HepG2 (cell line): ENCODE data around the gene SNAP47. TPM values are rescaled to one million over a fixed set of nuclear protein-coding genes. Genes with fewer than 3 reads are reported as not detected.

ENCODE experiments used
- ATAC-seq: fragments of 200-7000 bp; cut with Tn5 transposase; 3 replicates; pipeline ENCODE4 v1.9.1; 2020; ENCODE audit warnings: mild to moderate bottlenecking, moderate library complexity
- BruUV-seq: library from RNA; stranded (reverse); fragments of 400-500 nt; replicated peaks from 2 replicates; lab custom pipeline; 2021; lab: Mats Ljungman, UMichigan
- CTCF ChIA-PET: fragments of 300-600 bp; formaldehyde crosslinking; extraction: SDS; loops from one replicate; lab custom pipeline; 2021; ENCODE audit warnings: low total read pairs, inconsistent platforms, low intra/inter-chr PET ratio; lab: Yijun Ruan, JAX
- POLR2A ChIA-PET: fragments of 350-600 bp; sonication (Branson Sonifier 250); formaldehyde crosslinking; loops from one replicate; lab custom pipeline; 2020; ENCODE audit warnings: antibody characterized with exemption, inconsistent platforms; lab: Yijun Ruan, JAX
- DNase-seq: peaks from one replicate; pipeline ENCODE4 v3.0.0-alpha.2; 2015; ENCODE audit warnings: low spot score
- FAIRE-seq: peaks from 3 replicates; lab custom pipeline; 2011; peaks lifted over from hg19 to GRCh38; lab: Jason Lieb, UNC
- H2AFZ ChIP-seq: one replicate; pipeline ENCODE4 v1.6.1; 2011; ENCODE audit warnings: low read length, inconsistent platforms
- H3K27ac ChIP-seq: fragments of 300-600 bp; 3 replicates; pipeline ENCODE4 v1.8.0; 2011; ENCODE audit warnings: mixed run types, mild to moderate bottlenecking, mixed read lengths, low read length, inconsistent platforms; ENCODE audit not compliant: insufficient read depth; ENCODE audit errors: extremely low read length
- H3K27me3 ChIP-seq, 2 experiments: fragments of 200-600 bp in 1 of 2; 2 replicates in 1 of 2; 3 replicates in 1 of 2; pipeline versions ENCODE4 v1.6.0 to v1.8.0; 2011; ENCODE audit warnings: low read length in 2 of 2, mild to moderate bottlenecking in 2 of 2, moderate library complexity in 2 of 2, inconsistent platforms in 1 of 2; ENCODE audit not compliant: insufficient read depth in 2 of 2, control insufficient read depth in 1 of 2
- H3K36me3 ChIP-seq, 2 experiments: fragments of 200-600 bp in 1 of 2; replicated peaks in 1 of 2; 2 replicates in 1 of 2; 3 replicates in 1 of 2; pipeline versions ENCODE4 v1.5.1 to v1.8.0; 2011; ENCODE audit warnings: low read length in 2 of 2, inconsistent platforms in 1 of 2; ENCODE audit not compliant: insufficient read depth in 2 of 2, control insufficient read depth in 1 of 2
- H3K4me1 ChIP-seq: 2 replicates; pipeline ENCODE4 v1.5.1; 2012; ENCODE audit warnings: low read length, inconsistent platforms; ENCODE audit not compliant: insufficient read depth
- H3K4me2 ChIP-seq: 2 replicates; pipeline ENCODE4 v1.6.0; 2011; ENCODE audit warnings: low read depth, low read length, inconsistent platforms
- H3K4me3 ChIP-seq, 3 experiments: fragments of 200-600 bp in 1 of 3; sonication (generic), shearing (Covaris generic) in 1 of 3; replicated peaks in 1 of 3; 2 replicates each; pipeline ENCODE4 v1.5.1; 2011 to 2016; ENCODE audit warnings: low read length in 3 of 3, inconsistent platforms in 2 of 3, low read depth in 2 of 3, mild to moderate bottlenecking in 2 of 3, control low read depth in 1 of 3, mixed read lengths in 1 of 3; ENCODE audit not compliant: insufficient read depth in 1 of 3
- H3K79me2 ChIP-seq: one replicate; pipeline ENCODE4 v1.6.1; 2011; ENCODE audit warnings: low read length, inconsistent platforms; ENCODE audit not compliant: insufficient read depth
- H3K9ac ChIP-seq: 2 replicates; pipeline ENCODE4 v1.6.0; 2011; ENCODE audit warnings: mild to moderate bottlenecking, low read depth, low read length, inconsistent platforms; ENCODE audit not compliant: insufficient read depth
- H3K9me3 ChIP-seq: 2 replicates; pipeline ENCODE4 v1.5.1; 2012; ENCODE audit warnings: mild to moderate bottlenecking, low read length
- H4K20me1 ChIP-seq: 2 replicates; pipeline ENCODE4 v1.6.0; 2011; ENCODE audit warnings: inconsistent platforms, mild to moderate bottlenecking, low read length, moderate library complexity; ENCODE audit not compliant: insufficient read depth
- ERF ChIP-seq: IDR thresholded peaks from 2 replicates; pipeline ENCODE4 v1.6.1; 2018; ENCODE audit warnings: missing biosample characterization, missing genetic modification reagents
- IKZF4 ChIP-seq: sonication (generic); formaldehyde crosslinking; IDR thresholded peaks from 2 replicates; pipeline ENCODE4 v1.5.1; 2020; ENCODE audit warnings: borderline replicate concordance, mild to moderate bottlenecking, low read depth, missing genetic modification reagents; ENCODE audit errors: not compliant biosample characterization
- MXI1 ChIP-seq: IDR thresholded peaks from 3 replicates; pipeline ENCODE4 v1.6.1; 2012; ENCODE audit warnings: low read depth, low read length, inconsistent platforms, borderline replicate concordance
- ONECUT2 ChIP-seq: sonication (generic); formaldehyde crosslinking; IDR thresholded peaks from 2 replicates; pipeline ENCODE4 v1.4.0; 2020; ENCODE audit warnings: missing genetic modification reagents
- PLSCR1 ChIP-seq: sonication (generic); formaldehyde crosslinking; IDR thresholded peaks from 2 replicates; pipeline ENCODE4 v1.5.0; 2020; ENCODE audit warnings: missing genetic modification reagents, mild to moderate bottlenecking, borderline replicate concordance
- RARG ChIP-seq: sonication (generic); formaldehyde crosslinking; IDR thresholded peaks from 2 replicates; pipeline ENCODE4 v1.4.0; 2020; ENCODE audit warnings: low read depth, mild to moderate bottlenecking, missing genetic modification reagents
- SETDB1 ChIP-seq: sonication (generic); formaldehyde crosslinking; IDR thresholded peaks from 2 replicates; pipeline ENCODE4 v1.5.1; 2020; ENCODE audit warnings: missing genetic modification reagents, mild to moderate bottlenecking, borderline replicate concordance
- TARDBP ChIP-seq: sonication (generic); formaldehyde crosslinking; IDR thresholded peaks from 2 replicates; pipeline ENCODE4 v1.8.0; 2022; ENCODE audit warnings: mild to moderate bottlenecking, missing genetic modification reagents
- TRIM24 ChIP-seq: sonication (generic); formaldehyde crosslinking; IDR thresholded peaks from 2 replicates; pipeline ENCODE4 v1.8.0; 2022; ENCODE audit warnings: mild to moderate bottlenecking, missing genetic modification reagents
- ZBTB8A ChIP-seq: sonication (generic); formaldehyde crosslinking; IDR thresholded peaks from 2 replicates; pipeline ENCODE4 v1.4.0; 2020; ENCODE audit warnings: mild to moderate bottlenecking, low read depth, missing genetic modification reagents, borderline replicate concordance
- ZNF138 ChIP-seq: sonication (generic); formaldehyde crosslinking; IDR thresholded peaks from 2 replicates; pipeline ENCODE4 v1.5.0; 2020; ENCODE audit warnings: mild to moderate bottlenecking, low read depth, missing genetic modification reagents
- ZNF160 ChIP-seq: sonication (generic); formaldehyde crosslinking; IDR thresholded peaks from 2 replicates; pipeline ENCODE4 v1.8.0; 2022; ENCODE audit warnings: mild to moderate bottlenecking, inconsistent platforms, missing genetic modification reagents
- ZNF335 ChIP-seq: sonication (generic); formaldehyde crosslinking; IDR thresholded peaks from 2 replicates; pipeline ENCODE4 v1.4.0; 2020; ENCODE audit warnings: missing genetic modification reagents
- ZNF383 ChIP-seq: sonication (generic); formaldehyde crosslinking; IDR thresholded peaks from 2 replicates; pipeline ENCODE4 v1.4.0; 2020; ENCODE audit warnings: missing genetic modification reagents, mild to moderate bottlenecking, borderline replicate concordance
- ZNF446 ChIP-seq: sonication (generic); formaldehyde crosslinking; IDR thresholded peaks from 2 replicates; pipeline ENCODE4 v1.5.0; 2020; ENCODE audit warnings: mild to moderate bottlenecking, missing genetic modification reagents
- WGBS: methylation state at CpG from one replicate; pipeline ENCODE4 v1.1.6; 2017; ENCODE audit warnings: low lambda C conversion rate; 5-methylcytosine and 5-hydroxymethylcytosine counted together
- in situ Hi-C: cut with HindIII; loops from 2 replicates; pipeline ENCODE4 v1.10.0; 2017; ENCODE audit warnings: low pct_unique_long_range_greater_than_20kb; ENCODE audit not compliant: extremely low pct_ligation_motif_present
- intact Hi-C: fragments of 100-400 bp; cut with micrococcal nuclease; formaldehyde crosslinking; loops from one replicate; pipeline ENCODE4 v1.10.0; 2022; ENCODE audit not compliant: unreplicated experiment
- polyA plus RNA-seq, 8 experiments: library from polyadenylated mRNA; depleted of rRNA in 3 of 8; stranded (reverse) in 7 of 8; unstranded in 1 of 8; fragments of >200 nt; fragmentation: Illumina TruSeq in 4 of 8; extraction: Trizol in 4 of 8; gene quantifications; 2 replicates each; pipeline versions ENCODE4 v1.2.1 to v1.2.3, GENCODE V29; 2011 to 2016; ENCODE audit warnings: low read depth in 4 of 8, missing spikeins in 1 of 8, mixed read lengths in 1 of 8; ENCODE audit not compliant: insufficient read depth in 1 of 8
- total RNA-seq, 5 experiments: library from RNA; depleted of rRNA; stranded (reverse); fragments of >200 nt; fragmentation: Illumina TruSeq; extraction: Trizol; gene quantifications; 2 replicates each; pipeline ENCODE4 v1.2.3, GENCODE V29; 2016; ENCODE audit warnings: low read depth in 1 of 5
- TF ChIP-seq, protein P1 (sequence below): sonication (generic); formaldehyde crosslinking; IDR thresholded peaks from 2 replicates; pipeline ENCODE4 v1.4.0; 2020; ENCODE audit warnings: missing genetic modification reagents

SNAP47 gene
- total and polyA plus RNA-seq, 2 of the 13 experiments (the other 11 are each of a cell fraction or from before 2014, with no cell fraction given), result 13.6 to 25.1 TPM

DNA sequence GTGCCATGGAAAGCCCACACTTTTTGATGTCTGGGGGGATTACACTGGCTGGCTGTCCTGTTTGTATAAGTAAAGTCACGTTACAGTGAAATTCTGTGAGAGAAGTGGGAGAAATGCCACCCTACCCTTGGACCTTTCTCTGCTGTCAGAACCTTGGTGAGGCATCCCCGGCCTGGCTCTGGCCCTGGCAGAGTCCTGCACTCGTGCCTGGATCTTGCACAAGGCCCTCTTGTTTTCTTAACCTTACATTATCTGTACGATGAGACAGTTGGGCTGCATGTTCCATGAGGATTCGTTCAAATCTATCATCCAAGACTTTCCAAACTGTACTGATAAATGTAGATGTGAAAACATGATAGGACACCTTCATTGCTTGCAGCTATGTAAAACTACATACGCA is 11.4 kb downstream of the SNAP47 start (continued):
- TF ChIP-seq IKZF4 (CRISPR knock-in tag), result no peak

DNA sequence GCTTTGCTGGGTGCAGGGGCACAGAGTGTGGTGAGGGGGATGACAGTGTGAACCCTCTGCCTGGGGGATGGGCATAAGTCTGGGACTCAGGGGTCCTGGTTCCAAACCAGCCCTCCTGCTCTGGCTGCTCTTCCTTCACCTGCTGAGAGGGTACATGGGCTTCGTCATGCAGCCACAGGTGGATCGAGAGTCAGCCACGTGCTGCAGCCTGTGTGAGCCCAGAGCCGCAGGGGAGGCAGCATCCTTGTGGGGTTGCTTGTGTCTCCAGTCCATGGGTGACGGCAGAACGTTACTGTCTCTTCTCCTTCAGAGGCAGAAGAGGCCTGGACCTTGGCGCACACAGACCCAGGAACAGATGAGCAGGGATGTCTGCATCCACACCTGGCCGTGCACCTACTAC is 12.1 kb downstream of the SNAP47 start:
- Histone ChIP-seq H2AFZ (no peak overlapping the region), H3K27me3 (no peaks in the 10 kb centered on the region), H3K27ac (no peak overlapping the region), H3K9me3 (no peaks in the 10 kb centered on the region), H4K20me1 (0 out of 2 replicates have a peak, but pooled peaks cover under 1% of the 10 kb centered on the region), H3K36me3 (peaks cover 15 to 31% of the 10 kb centered on the region in 2 experiments; a peak in 4 of 5 replicates), H3K4me1 (no peaks in the 10 kb centered on the region), H3K9ac (no peak overlapping the region), H3K4me3 (no peak overlapping the region), H3K4me2 (no peak overlapping the region), H3K79me2 (peaks cover 7% of the 10 kb centered on the region)
- CTCF ChIA-PET, result no interaction called here
- no peak for TF ChIP-seq SETDB1 (CRISPR knock-in tag)
- no peak for TF ChIP-seq RARG (CRISPR knock-in tag)
- TF ChIP-seq ZNF446 (CRISPR knock-in tag), result no peak
- TF ChIP-seq TARDBP (CRISPR knock-in tag), result no peak
- TF ChIP-seq MXI1, result no peak
- TF ChIP-seq, protein P1, sequence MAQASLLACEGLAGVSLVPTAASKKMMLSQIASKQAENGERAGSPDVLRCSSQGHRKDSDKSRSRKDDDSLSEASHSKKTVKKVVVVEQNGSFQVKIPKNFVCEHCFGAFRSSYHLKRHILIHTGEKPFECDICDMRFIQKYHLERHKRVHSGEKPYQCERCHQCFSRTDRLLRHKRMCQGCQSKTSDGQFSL (CRISPR knock-in tag), result no peak
- no peak for TF ChIP-seq ZNF383 (CRISPR knock-in tag)
- TF ChIP-seq ONECUT2 (CRISPR knock-in tag), result no peak
- TF ChIP-seq ZBTB8A (CRISPR knock-in tag), result no peak
- no peak for TF ChIP-seq PLSCR1 (CRISPR knock-in tag)
- no peak for TF ChIP-seq ZNF160 (CRISPR knock-in tag)
- no peak for TF ChIP-seq ZNF335
- TF ChIP-seq ZNF138 (CRISPR knock-in tag), result no peak
- no peak for TF ChIP-seq TRIM24 (CRISPR knock-in tag)
- TF ChIP-seq ERF (CRISPR knock-in tag), result no peak
- no peak for FAIRE-seq
- POLR2A ChIA-PET, result no interaction called here
- BruUV-seq, result no TSS peak
- intact Hi-C loops, result no loop called here
- ATAC-seq, result no peak
- in situ Hi-C loops, result loop anchor here (10.0 kb wide), 1 partner anchor 263 kb away; no protein-coding TSS in a partner anchor
- no peak for DNase-seq
- WGBS, result 93% methylated on average over 3 of the region's 8 CpGs
